Gastrocnemius medialis (tissue), 4 donors: Measurements from ENCODE around the gene ST14. TPM values are rescaled to one million over a fixed set of nuclear protein-coding genes. Genes with fewer than 3 reads are reported as not detected.

Experiments
- ATAC-seq, 2 donors: fragments of 150-250 bp; one replicate each; pipeline ENCODE4 v1.9.1; 2016
- DNase-seq, 2 donors: peaks; one replicate each; pipeline ENCODE4 v3.0.0-alpha.2; 2019
- H3K27ac ChIP-seq, 4 donors: fragments of 200-600 bp; sonication (generic); 1 replicate in 1 of 4; 2 replicates in 3 of 4; pipeline ENCODE4 v1.5.1; 2016 to 2018; ENCODE audit warnings: mild to moderate bottlenecking in 2 of 4, moderate library complexity in 1 of 4
- H3K27me3 ChIP-seq, 3 donors: fragments of 200-600 bp; sonication (generic) in 2 of 3; 1 replicate in 1 of 3; 2 replicates in 2 of 3; pipeline versions ENCODE4 v1.5.1 to v1.6.0; 2016 to 2019; ENCODE audit warnings: mild to moderate bottlenecking in 1 of 3, moderate library complexity in 1 of 3
- H3K36me3 ChIP-seq, 2 donors: fragments of 200-600 bp; sonication (generic) in 1 of 2; one replicate each; pipeline ENCODE4 v1.5.1; 2017 to 2018
- H3K4me1 ChIP-seq, 2 donors: fragments of 200-600 bp; sonication (generic) in 1 of 2; one replicate each; pipeline ENCODE4 v1.5.1; 2016 to 2017; ENCODE audit warnings: mild to moderate bottlenecking in 2 of 2
- H3K4me3 ChIP-seq, 4 donors: fragments of 200-600 bp; sonication (generic) in 3 of 4; 1 replicate in 1 of 4; 2 replicates in 3 of 4; pipeline ENCODE4 v1.5.1; 2016 to 2019; ENCODE audit warnings: mild to moderate bottlenecking in 2 of 4
- H3K9me3 ChIP-seq, 3 donors: fragments of 200-600 bp; sonication (generic) in 2 of 3; 1 replicate in 1 of 3; 2 replicates in 2 of 3; pipeline ENCODE4 v1.5.1; 2016 to 2019
- CTCF ChIP-seq, 5 experiments: fragments of 450-650 bp in 3 of 5; fragments of 200-600 bp in 2 of 5; sonication (generic) in 2 of 5; IDR thresholded peaks in 4 of 5; conservative IDR thresholded peaks in 1 of 5; 1 replicate in 4 of 5; 2 replicates in 1 of 5; pipeline ENCODE4 v1.5.1; 2016 to 2019; ENCODE audit warnings: antibody characterized with exemption in 5 of 5, mild to moderate bottlenecking in 3 of 5, moderate library complexity in 3 of 5
- POLR2A ChIP-seq, 2 donors: fragments of 450-650 bp; IDR thresholded peaks; one replicate each; pipeline ENCODE4 v1.6.1; 2017; ENCODE audit warnings: antibody characterized with exemption in 2 of 2, mild to moderate bottlenecking in 2 of 2, moderate library complexity in 2 of 2
- in situ Hi-C, 4 donors: fragments of 200-750 bp; cut with MboI; loops; one replicate each; pipeline versions ENCODE4 v1.15.0 to v1.8.0; 2017; ENCODE audit warnings: low sequenced_read_pairs in 4 of 4
- intact Hi-C: fragments of 100-400 bp; cut with DNase I; formaldehyde crosslinking; loops from one replicate; pipeline ENCODE4 v1.15.1; 2023; ENCODE audit warnings: low total_unique reads
- total RNA-seq, 4 donors: library from RNA; depleted of rRNA; stranded (reverse); fragments of >200 nt; gene quantifications; one replicate each; pipeline versions ENCODE4 v1.1.0 to v1.2.3, GENCODE V29; 2016

The ST14 gene
- total RNA-seq, 4 donors from 2014 or later: 0.20 to 2.2 (median 1.3) TPM

GRCh38 chr11:130174642-130175041 lies 15.1 kb downstream of the ST14 start:
- intact Hi-C loops: no loop called here
- Histone ChIP-seq H3K27ac (no peak overlapping the region), H3K4me3 (no peak overlapping the region), H3K27me3 (peaks cover 0 to 3% (median 0%) of the 10 kb centered on the region in 3 donors), H3K4me1 (peaks cover 9 to 11% of the 10 kb centered on the region in 2 donors), H3K9me3 (no peaks in the 10 kb centered on the region), H3K36me3 (no peaks in the 10 kb centered on the region)
- no peak for ATAC-seq
- no peak for TF ChIP-seq POLR2A (IDR thresholded peaks at IDR 0.05)
- no peak for TF ChIP-seq CTCF (IDR thresholded peaks at IDR 0.05 in 4 of 5, conservative IDR thresholded peaks at IDR 0.05 in 1 of 5)
- DNase-seq: no peak
- in situ Hi-C loops: no loop called here

- Histone ChIP-seq H3K27ac (no peak overlapping the region), H3K4me3 (no peak overlapping the region), H3K9me3 (no peaks in the 10 kb centered on the region), H3K27me3 (no peaks in the 10 kb centered on the region), H3K36me3 (no peaks in the 10 kb centered on the region), H3K4me1 (peaks cover 9 to 19% of the 10 kb centered on the region in 2 donors)
- TF ChIP-seq CTCF (IDR thresholded peaks at IDR 0.05 in 4 of 5, conservative IDR thresholded peaks at IDR 0.05 in 1 of 5): no peak
- ATAC-seq (no peak), DNase-seq (no peak)
- in situ Hi-C loops: no loop called here
- intact Hi-C loops: no loop called here
Observed at GRCh38 chr11:130175898-130176297, 16.3 kb downstream of the ST14 start.

GRCh38 chr11:130177782-130178181 lies 18.2 kb downstream of the ST14 start:
- no peak for ATAC-seq
- H3K4me3 ChIP-seq: no peak overlapping the region
- no peaks in the 10 kb centered on the region for H3K9me3 ChIP-seq
- peaks cover 19 to 21% of the 10 kb centered on the region in 2 donors for H3K4me1 ChIP-seq
- no peak for DNase-seq
- in situ Hi-C loops: no loop called here
- H3K27ac ChIP-seq: no peak overlapping the region
- TF ChIP-seq CTCF (IDR thresholded peaks at IDR 0.05 in 4 of 5, conservative IDR thresholded peaks at IDR 0.05 in 1 of 5) (no peak), POLR2A (IDR thresholded peaks at IDR 0.05) (no peak)
- H3K36me3 ChIP-seq: no peaks in the 10 kb centered on the region
- intact Hi-C loops: no loop called here
- H3K27me3 ChIP-seq: no peaks in the 10 kb centered on the region

- Histone ChIP-seq H3K27ac (no peak overlapping the region), H3K27me3 (no peaks in the 10 kb centered on the region), H3K4me3 (no peak overlapping the region), H3K36me3 (no peaks in the 10 kb centered on the region), H3K9me3 (no peaks in the 10 kb centered on the region), H3K4me1 (peaks cover 19 to 21% of the 10 kb centered on the region in 2 donors)
- DNase-seq: no peak
- intact Hi-C loops: no loop called here
- no peak for ATAC-seq
- no peak for TF ChIP-seq CTCF (IDR thresholded peaks at IDR 0.05 in 4 of 5, conservative IDR thresholded peaks at IDR 0.05 in 1 of 5)
- TF ChIP-seq POLR2A (IDR thresholded peaks at IDR 0.05): no peak
- in situ Hi-C loops: no loop called here
Observed at GRCh38 chr11:130178441-130179339, 19.1 kb downstream of the ST14 start.
